Liver (tissue), 3 donors: ENCODE data around the gene IP6K1.

Experiments
- EGR1 ChIP-seq, 2 donors: IDR thresholded peaks; 2 replicates each; pipeline ENCODE4 v1.6.1; 2016 to 2018; ENCODE audit warnings: antibody characterized with exemption in 2 of 2, low read depth in 2 of 2
- GABPA ChIP-seq, 2 donors: IDR thresholded peaks in 1 of 2; conservative IDR thresholded peaks in 1 of 2; 2 replicates each; pipeline ENCODE4 v1.6.1; 2016; ENCODE audit warnings: antibody characterized with exemption in 2 of 2, mild to moderate bottlenecking in 1 of 2, moderate library complexity in 1 of 2
- HNF4G ChIP-seq: IDR thresholded peaks from 2 replicates; pipeline ENCODE4 v1.6.1; 2016; ENCODE audit warnings: antibody characterized with exemption
- JUND ChIP-seq, 2 donors: IDR thresholded peaks; 2 replicates each; pipeline ENCODE4 v1.6.1; 2016; ENCODE audit warnings: antibody characterized with exemption in 2 of 2
- RXRA ChIP-seq, 2 donors: IDR thresholded peaks; 2 replicates each; pipeline ENCODE4 v1.6.1; 2017 to 2018; ENCODE audit warnings: antibody characterized with exemption in 2 of 2, mild to moderate bottlenecking in 1 of 2
- SP1 ChIP-seq: IDR thresholded peaks from 2 replicates; pipeline ENCODE4 v1.6.1; 2018; ENCODE audit warnings: antibody characterized with exemption, mild to moderate bottlenecking
- TAF1 ChIP-seq: conservative IDR thresholded peaks from 2 replicates; pipeline ENCODE4 v1.6.1; 2016; ENCODE audit warnings: antibody characterized with exemption, mild to moderate bottlenecking
- YY1 ChIP-seq: IDR thresholded peaks from 2 replicates; pipeline ENCODE4 v1.6.1; 2016; ENCODE audit warnings: antibody characterized with exemption, mild to moderate bottlenecking
- TF ChIP-seq, protein P1 (sequence below): fragments of 150-350 bp; IDR thresholded peaks from 2 replicates; pipeline ENCODE4 v1.5.1; 2017; ENCODE audit warnings: improper control_type of control experiment, low read depth, low read length; ENCODE audit not compliant: missing input control
- TF ChIP-seq, protein P2 (sequence below): IDR thresholded peaks from 2 replicates; pipeline ENCODE4 v1.6.1; 2016; ENCODE audit warnings: antibody characterized with exemption
- donor health status: healthy.
- donor health status: healthy.

DNA sequence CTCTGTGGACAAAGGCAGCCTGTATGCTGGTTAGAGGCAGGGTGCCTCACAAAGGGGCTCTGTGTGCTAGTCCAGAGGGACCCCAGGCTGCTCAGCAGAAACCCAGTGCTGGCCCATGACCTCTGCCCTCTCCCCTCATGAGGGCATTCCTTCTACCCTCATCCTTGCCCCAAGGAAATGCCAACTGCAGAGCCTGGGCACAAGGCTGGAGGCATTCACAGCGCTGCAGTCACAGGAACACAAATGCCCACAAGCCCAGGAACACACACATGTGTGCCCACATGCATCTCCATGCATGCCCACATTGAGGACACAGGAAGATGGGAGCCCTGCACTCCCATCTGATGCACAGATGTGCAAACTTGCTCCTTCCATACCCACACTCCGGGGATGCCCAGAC is 20.5 kb upstream of the IP6K1 start:
- TF ChIP-seq JUND (IDR thresholded peaks at IDR 0.05) = no peak
- TF ChIP-seq, protein P1, sequence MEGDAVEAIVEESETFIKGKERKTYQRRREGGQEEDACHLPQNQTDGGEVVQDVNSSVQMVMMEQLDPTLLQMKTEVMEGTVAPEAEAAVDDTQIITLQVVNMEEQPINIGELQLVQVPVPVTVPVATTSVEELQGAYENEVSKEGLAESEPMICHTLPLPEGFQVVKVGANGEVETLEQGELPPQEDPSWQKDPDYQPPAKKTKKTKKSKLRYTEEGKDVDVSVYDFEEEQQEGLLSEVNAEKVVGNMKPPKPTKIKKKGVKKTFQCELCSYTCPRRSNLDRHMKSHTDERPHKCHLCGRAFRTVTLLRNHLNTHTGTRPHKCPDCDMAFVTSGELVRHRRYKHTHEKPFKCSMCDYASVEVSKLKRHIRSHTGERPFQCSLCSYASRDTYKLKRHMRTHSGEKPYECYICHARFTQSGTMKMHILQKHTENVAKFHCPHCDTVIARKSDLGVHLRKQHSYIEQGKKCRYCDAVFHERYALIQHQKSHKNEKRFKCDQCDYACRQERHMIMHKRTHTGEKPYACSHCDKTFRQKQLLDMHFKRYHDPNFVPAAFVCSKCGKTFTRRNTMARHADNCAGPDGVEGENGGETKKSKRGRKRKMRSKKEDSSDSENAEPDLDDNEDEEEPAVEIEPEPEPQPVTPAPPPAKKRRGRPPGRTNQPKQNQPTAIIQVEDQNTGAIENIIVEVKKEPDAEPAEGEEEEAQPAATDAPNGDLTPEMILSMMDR = no peak
- no peak for TF ChIP-seq YY1
- TF ChIP-seq GABPA (IDR thresholded peaks at IDR 0.05 in 1 of 2, conservative IDR thresholded peaks at IDR 0.05 in 1 of 2) = no peak
- no peak for TF ChIP-seq EGR1 (IDR thresholded peaks at IDR 0.05; ENCODE audit: low read depth in 2 of 2)
- TF ChIP-seq RXRA (IDR thresholded peaks at IDR 0.05) = no peak
- no peak for TF ChIP-seq SP1
- TF ChIP-seq, protein P2, sequence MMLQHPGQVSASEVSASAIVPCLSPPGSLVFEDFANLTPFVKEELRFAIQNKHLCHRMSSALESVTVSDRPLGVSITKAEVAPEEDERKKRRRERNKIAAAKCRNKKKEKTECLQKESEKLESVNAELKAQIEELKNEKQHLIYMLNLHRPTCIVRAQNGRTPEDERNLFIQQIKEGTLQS = no peak
- no peak for TF ChIP-seq HNF4G
- no peak for TF ChIP-seq TAF1
